HEK293 (cell line): ENCODE data around the gene ADD2.

ENCODE experiments used
- CTCF ChIA-PET: fragments of 350-600 bp; formaldehyde crosslinking; extraction: SDS; loops from one replicate; lab custom pipeline; 2021; ENCODE audit warnings: antibody characterized with exemption; lab: Yijun Ruan, JAX
- POLR2A ChIA-PET: fragments of 300-600 bp; formaldehyde crosslinking; extraction: SDS; loops from one replicate; lab custom pipeline; 2020; ENCODE audit warnings: antibody characterized with exemption, inconsistent platforms; lab: Yijun Ruan, JAX
- H3K27ac ChIP-seq: fragments of 200-500 bp; sonication (Bioruptor generic); 2 replicates; pipeline ENCODE4 v1.5.1; 2014; ENCODE audit warnings: low read depth, low read length, control low read depth, inconsistent platforms; ENCODE audit errors: extremely low read depth
- H3K36me3 ChIP-seq, 2 experiments: fragments of 200-500 bp in 1 of 2; sonication (Bioruptor generic) in 1 of 2; 1 replicate in 1 of 2; 2 replicates in 1 of 2; pipeline ENCODE4 v1.5.1; 2014 to 2017; ENCODE audit warnings: inconsistent platforms in 2 of 2, low read length in 2 of 2; ENCODE audit not compliant: control insufficient read depth in 2 of 2, insufficient read depth in 1 of 2
- H3K4me1 ChIP-seq: fragments of 200-500 bp; sonication (Bioruptor generic); 2 replicates; pipeline ENCODE4 v1.5.1; 2014; ENCODE audit warnings: mild to moderate bottlenecking, low read length, inconsistent platforms; ENCODE audit not compliant: control insufficient read depth, insufficient read depth
- H3K4me3 ChIP-seq: 2 replicates; pipeline ENCODE4 v1.5.1; 2011; ENCODE audit warnings: low read depth, mild to moderate bottlenecking, control low read depth, low read length, moderate library complexity
- H3K9me3 ChIP-seq: fragments of 200-500 bp; sonication (Bioruptor generic); 2 replicates; pipeline ENCODE4 v1.5.1; 2014; ENCODE audit warnings: low read depth, low read length, inconsistent platforms; ENCODE audit not compliant: control insufficient read depth, insufficient read depth
- GLI2 ChIP-seq: fragments of 450-650 bp; formaldehyde crosslinking; IDR thresholded peaks from 2 replicates; pipeline ENCODE4; 2017; ENCODE audit warnings: missing biosample characterization, missing genetic modification characterization, low read depth, borderline replicate concordance
- MZF1 ChIP-seq: fragments of 450-650 bp; formaldehyde crosslinking; IDR thresholded peaks from 2 replicates; pipeline ENCODE4 v1.5.1; 2017; ENCODE audit warnings: missing biosample characterization, missing genetic modification characterization, borderline replicate concordance
- ZBTB17 ChIP-seq: fragments of 450-650 bp; formaldehyde crosslinking; IDR thresholded peaks from 2 replicates; pipeline ENCODE4 v1.5.1; 2016; ENCODE audit warnings: missing biosample characterization, missing genetic modification characterization
- ZBTB20 ChIP-seq: fragments of 450-650 bp; formaldehyde crosslinking; IDR thresholded peaks from 2 replicates; pipeline ENCODE4 v1.5.1; 2016; ENCODE audit warnings: missing biosample characterization, missing genetic modification characterization
- ZBTB7A ChIP-seq: fragments of 450-650 bp; formaldehyde crosslinking; IDR thresholded peaks from 2 replicates; pipeline ENCODE4 v1.5.1; 2016; ENCODE audit warnings: low read depth, missing biosample characterization, missing genetic modification characterization
- ZFP41 ChIP-seq: fragments of 450-650 bp; formaldehyde crosslinking; IDR thresholded peaks from 2 replicates; pipeline ENCODE4 v1.5.1; 2016; ENCODE audit warnings: missing biosample characterization, missing genetic modification characterization, borderline replicate concordance
- ZNF133 ChIP-seq: fragments of 450-650 bp; formaldehyde crosslinking; IDR thresholded peaks from 2 replicates; pipeline ENCODE4 v1.5.1; 2016; ENCODE audit warnings: missing biosample characterization, missing genetic modification characterization
- ZNF202 ChIP-seq: fragments of 450-650 bp; formaldehyde crosslinking; IDR thresholded peaks from 2 replicates; pipeline ENCODE4 v1.5.1; 2016; ENCODE audit warnings: missing biosample characterization, missing genetic modification characterization, borderline replicate concordance
- ZNF510 ChIP-seq: fragments of 450-650 bp; formaldehyde crosslinking; IDR thresholded peaks from 2 replicates; pipeline ENCODE4 v1.5.1; 2018; ENCODE audit warnings: mild to moderate bottlenecking, missing genetic modification characterization, missing biosample characterization; ENCODE audit not compliant: insufficient replicate concordance
- ZNF544 ChIP-seq: fragments of 450-650 bp; formaldehyde crosslinking; IDR thresholded peaks from 2 replicates; pipeline ENCODE4 v1.5.0; 2017; ENCODE audit warnings: missing biosample characterization, missing genetic modification characterization
- ZNF548 ChIP-seq: fragments of 450-650 bp; formaldehyde crosslinking; IDR thresholded peaks from 2 replicates; pipeline ENCODE4 v1.5.1; 2016; ENCODE audit warnings: missing biosample characterization, missing genetic modification characterization
- ZNF654 ChIP-seq: fragments of 450-650 bp; formaldehyde crosslinking; IDR thresholded peaks from 2 replicates; pipeline ENCODE4 v1.5.1; 2016; ENCODE audit warnings: low read depth, missing biosample characterization, missing genetic modification characterization
- ZNF660 ChIP-seq: fragments of 450-650 bp; IDR thresholded peaks from 2 replicates; pipeline ENCODE4 v1.5.1; 2018; ENCODE audit warnings: missing biosample characterization, mild to moderate bottlenecking, missing genetic modification characterization
- ZNF701 ChIP-seq: fragments of 450-650 bp; formaldehyde crosslinking; IDR thresholded peaks from 2 replicates; pipeline ENCODE4 v1.5.1; 2016; ENCODE audit warnings: missing biosample characterization, missing genetic modification characterization
- ZSCAN16 ChIP-seq: fragments of 450-650 bp; formaldehyde crosslinking; IDR thresholded peaks from 2 replicates; pipeline ENCODE4 v1.5.1; 2016; ENCODE audit warnings: missing biosample characterization, missing genetic modification characterization
- TF ChIP-seq, protein P1 (sequence below): fragments of 450-650 bp; formaldehyde crosslinking; conservative IDR thresholded peaks from 2 replicates; pipeline ENCODE4 v1.5.1; 2016; ENCODE audit warnings: low read depth, missing biosample characterization, missing genetic modification characterization
- TF ChIP-seq, protein P2 (sequence below): fragments of 450-650 bp; formaldehyde crosslinking; IDR thresholded peaks from 2 replicates; pipeline ENCODE4 v1.5.1; 2016; ENCODE audit warnings: missing biosample characterization, missing genetic modification characterization
- TF ChIP-seq, protein P3 (sequence below): fragments of 450-650 bp; formaldehyde crosslinking; IDR thresholded peaks from 2 replicates; pipeline ENCODE4 v1.5.1; 2016; ENCODE audit warnings: missing biosample characterization, missing genetic modification characterization

The ADD2 gene

DNA sequence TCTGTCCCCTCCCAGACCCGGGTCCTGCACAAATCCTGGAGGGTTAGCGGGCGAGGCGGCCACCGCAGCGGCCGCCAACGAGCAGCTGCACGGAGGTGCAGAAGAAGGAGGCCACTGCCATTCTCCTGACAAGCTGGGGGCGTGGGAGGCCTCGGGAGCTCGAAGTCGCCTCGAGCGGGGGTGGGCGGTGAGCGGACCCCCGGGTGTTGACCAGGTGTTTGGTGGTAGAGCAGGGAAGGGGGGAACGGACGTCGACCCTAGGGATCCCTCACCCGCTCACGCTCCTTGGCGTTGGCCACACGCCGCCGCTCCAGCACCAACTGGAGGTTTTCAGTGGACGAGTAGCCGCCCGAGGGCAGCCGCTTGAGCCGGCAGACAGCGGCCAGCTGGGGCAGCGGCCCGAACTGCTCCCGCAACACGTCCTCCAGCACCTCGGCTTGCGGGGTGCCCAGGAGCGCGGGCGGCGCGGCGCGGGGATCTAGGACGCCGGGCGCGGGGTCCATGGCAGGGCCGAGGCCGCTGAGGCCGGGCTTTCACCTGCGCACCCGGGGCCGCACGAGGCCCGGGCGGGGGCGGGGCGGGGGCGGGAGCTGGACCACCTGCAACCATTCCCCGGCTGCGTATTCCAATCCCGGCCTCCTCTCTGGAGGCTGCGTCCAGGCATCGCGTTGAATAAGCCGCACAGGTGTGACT, 22.3 kb upstream of the ADD2 start, which contains the start of gene FIGLA:
Gene FIGLA (minus strand): TSS at position 508 of the 693 bp plus-strand sequence. CDS start 5 bp downstream, at position 503.
- Histone ChIP-seq H3K4me1 (no peaks in the 10 kb centered on the region), H3K4me3 (no peak within 1 kb of the TSS), H3K27ac (no peak within 1 kb of the TSS), H3K9me3 (no peaks in the 10 kb centered on the region), H3K36me3 (no peaks in the 10 kb centered on the region)
- TF ChIP-seq ZNF133 = no peak
- TF ChIP-seq, protein P1, sequence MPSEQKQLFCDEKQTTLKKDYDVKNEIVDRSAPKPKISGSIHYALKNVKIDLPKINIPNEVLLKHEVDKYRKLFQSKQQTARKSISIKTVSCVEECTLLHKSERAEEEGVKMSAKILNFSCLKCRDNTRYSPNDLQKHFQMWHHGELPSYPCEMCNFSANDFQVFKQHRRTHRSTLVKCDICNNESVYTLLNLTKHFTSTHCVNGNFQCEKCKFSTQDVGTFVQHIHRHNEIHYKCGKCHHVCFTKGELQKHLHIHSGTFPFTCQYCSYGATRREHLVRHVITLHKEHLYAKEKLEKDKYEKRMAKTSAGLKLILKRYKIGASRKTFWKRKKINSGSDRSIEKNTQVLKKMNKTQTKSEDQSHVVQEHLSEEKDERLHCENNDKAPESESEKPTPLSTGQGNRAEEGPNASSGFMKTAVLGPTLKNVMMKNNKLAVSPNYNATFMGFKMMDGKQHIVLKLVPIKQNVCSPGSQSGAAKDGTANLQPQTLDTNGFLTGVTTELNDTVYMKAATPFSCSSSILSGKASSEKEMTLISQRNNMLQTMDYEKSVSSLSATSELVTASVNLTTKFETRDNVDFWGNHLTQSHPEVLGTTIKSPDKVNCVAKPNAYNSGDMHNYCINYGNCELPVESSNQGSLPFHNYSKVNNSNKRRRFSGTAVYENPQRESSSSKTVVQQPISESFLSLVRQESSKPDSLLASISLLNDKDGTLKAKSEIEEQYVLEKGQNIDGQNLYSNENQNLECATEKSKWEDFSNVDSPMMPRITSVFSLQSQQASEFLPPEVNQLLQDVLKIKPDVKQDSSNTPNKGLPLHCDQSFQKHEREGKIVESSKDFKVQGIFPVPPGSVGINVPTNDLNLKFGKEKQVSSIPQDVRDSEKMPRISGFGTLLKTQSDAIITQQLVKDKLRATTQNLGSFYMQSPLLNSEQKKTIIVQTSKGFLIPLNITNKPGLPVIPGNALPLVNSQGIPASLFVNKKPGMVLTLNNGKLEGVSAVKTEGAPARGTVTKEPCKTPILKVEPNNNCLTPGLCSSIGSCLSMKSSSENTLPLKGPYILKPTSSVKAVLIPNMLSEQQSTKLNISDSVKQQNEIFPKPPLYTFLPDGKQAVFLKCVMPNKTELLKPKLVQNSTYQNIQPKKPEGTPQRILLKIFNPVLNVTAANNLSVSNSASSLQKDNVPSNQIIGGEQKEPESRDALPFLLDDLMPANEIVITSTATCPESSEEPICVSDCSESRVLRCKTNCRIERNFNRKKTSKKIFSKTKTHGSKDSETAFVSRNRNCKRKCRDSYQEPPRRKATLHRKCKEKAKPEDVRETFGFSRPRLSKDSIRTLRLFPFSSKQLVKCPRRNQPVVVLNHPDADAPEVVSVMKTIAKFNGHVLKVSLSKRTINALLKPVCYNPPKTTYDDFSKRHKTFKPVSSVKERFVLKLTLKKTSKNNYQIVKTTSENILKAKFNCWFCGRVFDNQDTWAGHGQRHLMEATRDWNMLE (tag by site-specific recombination) = no peak
- TF ChIP-seq ZNF548 (tag by site-specific recombination) = no peak
- peak; percentile 68; the same call in 1 of the 2 replicates for TF ChIP-seq ZNF701
- no peak for TF ChIP-seq ZBTB7A (tag by site-specific recombination)
- ChIA-PET CTCF (interaction anchor here (0.6 to 4.5 kb wide), 10 partner anchors 9 to 1715 kb away, joined by 3 to 32 read pairs (median 4); no protein-coding TSS in a partner anchor), POLR2A (no interaction called here)

DNA sequence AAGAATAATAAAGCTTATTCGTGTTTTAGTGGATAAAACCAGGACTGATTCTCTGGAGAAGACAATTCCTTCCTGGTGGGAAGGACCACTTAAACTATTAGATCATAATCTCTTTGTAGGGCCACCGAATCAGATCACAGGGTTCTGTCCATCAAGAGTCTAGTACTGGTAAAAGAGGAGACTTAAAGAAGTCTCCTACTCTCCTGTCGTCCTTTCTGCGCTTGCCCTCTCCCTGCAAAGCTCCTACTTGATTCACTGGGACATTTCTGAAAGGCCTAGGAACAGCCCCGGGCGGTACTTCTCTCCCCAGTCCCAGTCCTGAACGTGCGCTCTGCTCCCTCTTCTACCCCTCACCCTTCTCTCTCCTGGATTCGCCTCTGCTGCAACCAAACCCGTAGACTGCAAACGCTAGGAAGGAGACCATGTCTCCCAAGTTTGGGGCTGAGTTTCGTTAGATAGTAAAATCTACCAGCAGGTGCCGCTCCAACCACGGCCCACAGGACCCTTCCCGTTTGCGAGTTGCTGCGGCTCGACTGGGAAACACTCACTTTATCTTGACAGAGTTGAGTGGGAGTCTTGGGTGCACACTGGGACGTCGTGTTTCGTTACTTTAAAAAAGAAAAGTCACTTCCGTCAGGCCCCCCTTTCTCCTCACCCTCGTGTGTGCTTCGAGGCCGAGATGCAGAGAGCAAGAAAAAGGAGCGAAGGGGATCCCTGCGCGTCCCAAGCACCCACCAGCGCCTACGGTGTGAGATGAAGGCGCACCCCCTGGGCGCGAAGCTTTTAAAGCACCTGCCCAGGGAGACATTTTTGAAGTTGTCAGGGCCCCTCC, 21.5 kb upstream of the ADD2 start:
- CTCF ChIA-PET = interaction anchor here (0.6 to 4.5 kb wide), 33 partner anchors 8 to 1715 kb away, joined by 3 to 32 read pairs (median 4); partner anchors contain the start of gene NAGK
- H3K27ac ChIP-seq = no peak overlapping the region
- TF ChIP-seq MZF1 (tag by site-specific recombination) (no peak), ZNF660 (tag by site-specific recombination) (0 out of 2 replicates have a peak, but pooled peaks have one; percentile 13), ZNF654 (tag by site-specific recombination) (peak; percentile 91), ZNF544 (tag by site-specific recombination) (no peak), ZSCAN16 (tag by site-specific recombination) (no peak), ZBTB17 (tag by site-specific recombination) (peak; percentile 55; the same call in 1 of the 2 replicates), ZBTB20 (tag by site-specific recombination) (0 out of 2 replicates have a peak, but pooled peaks have one; percentile 41), ZNF202 (tag by site-specific recombination) (no peak), ZNF510 (no peak), GLI2 (tag by site-specific recombination) (no peak), ZFP41 (tag by site-specific recombination) (no peak)
- TF ChIP-seq, protein P2, sequence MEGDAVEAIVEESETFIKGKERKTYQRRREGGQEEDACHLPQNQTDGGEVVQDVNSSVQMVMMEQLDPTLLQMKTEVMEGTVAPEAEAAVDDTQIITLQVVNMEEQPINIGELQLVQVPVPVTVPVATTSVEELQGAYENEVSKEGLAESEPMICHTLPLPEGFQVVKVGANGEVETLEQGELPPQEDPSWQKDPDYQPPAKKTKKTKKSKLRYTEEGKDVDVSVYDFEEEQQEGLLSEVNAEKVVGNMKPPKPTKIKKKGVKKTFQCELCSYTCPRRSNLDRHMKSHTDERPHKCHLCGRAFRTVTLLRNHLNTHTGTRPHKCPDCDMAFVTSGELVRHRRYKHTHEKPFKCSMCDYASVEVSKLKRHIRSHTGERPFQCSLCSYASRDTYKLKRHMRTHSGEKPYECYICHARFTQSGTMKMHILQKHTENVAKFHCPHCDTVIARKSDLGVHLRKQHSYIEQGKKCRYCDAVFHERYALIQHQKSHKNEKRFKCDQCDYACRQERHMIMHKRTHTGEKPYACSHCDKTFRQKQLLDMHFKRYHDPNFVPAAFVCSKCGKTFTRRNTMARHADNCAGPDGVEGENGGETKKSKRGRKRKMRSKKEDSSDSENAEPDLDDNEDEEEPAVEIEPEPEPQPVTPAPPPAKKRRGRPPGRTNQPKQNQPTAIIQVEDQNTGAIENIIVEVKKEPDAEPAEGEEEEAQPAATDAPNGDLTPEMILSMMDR (tag by site-specific recombination) = peak; percentile 84
- TF ChIP-seq, protein P3, sequence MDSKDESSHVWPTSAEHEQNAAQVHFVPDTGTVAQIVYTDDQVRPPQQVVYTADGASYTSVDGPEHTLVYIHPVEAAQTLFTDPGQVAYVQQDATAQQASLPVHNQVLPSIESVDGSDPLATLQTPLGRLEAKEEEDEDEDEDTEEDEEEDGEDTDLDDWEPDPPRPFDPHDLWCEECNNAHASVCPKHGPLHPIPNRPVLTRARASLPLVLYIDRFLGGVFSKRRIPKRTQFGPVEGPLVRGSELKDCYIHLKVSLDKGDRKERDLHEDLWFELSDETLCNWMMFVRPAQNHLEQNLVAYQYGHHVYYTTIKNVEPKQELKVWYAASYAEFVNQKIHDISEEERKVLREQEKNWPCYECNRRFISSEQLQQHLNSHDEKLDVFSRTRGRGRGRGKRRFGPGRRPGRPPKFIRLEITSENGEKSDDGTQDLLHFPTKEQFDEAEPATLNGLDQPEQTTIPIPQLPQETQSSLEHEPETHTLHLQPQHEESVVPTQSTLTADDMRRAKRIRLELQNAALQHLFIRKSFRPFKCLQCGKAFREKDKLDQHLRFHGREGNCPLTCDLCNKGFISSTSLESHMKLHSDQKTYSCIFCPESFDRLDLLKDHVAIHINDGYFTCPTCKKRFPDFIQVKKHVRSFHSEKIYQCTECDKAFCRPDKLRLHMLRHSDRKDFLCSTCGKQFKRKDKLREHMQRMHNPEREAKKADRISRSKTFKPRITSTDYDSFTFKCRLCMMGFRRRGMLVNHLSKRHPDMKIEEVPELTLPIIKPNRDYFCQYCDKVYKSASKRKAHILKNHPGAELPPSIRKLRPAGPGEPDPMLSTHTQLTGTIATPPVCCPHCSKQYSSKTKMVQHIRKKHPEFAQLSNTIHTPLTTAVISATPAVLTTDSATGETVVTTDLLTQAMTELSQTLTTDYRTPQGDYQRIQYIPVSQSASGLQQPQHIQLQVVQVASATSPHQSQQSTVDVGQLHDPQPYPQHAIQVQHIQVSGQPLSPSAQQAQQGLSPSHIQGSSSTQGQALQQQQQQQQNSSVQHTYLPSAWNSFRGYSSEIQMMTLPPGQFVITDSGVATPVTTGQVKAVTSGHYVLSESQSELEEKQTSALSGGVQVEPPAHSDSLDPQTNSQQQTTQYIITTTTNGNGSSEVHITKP = peak; percentile 68
- H3K36me3 ChIP-seq = no peaks in the 10 kb centered on the region
- no peaks in the 10 kb centered on the region for H3K4me1 ChIP-seq
- no peaks in the 10 kb centered on the region for H3K9me3 ChIP-seq
- POLR2A ChIA-PET = no interaction called here
- no peak overlapping the region for H3K4me3 ChIP-seq
